ENCODE results near the gene AIMP2. TPM values are rescaled to one million over a fixed set of nuclear protein-coding genes. Genes with fewer than 3 reads are reported as not detected.

Gene AIMP2
- total RNA-seq = 66.6 and 75.5 TPM in 2 replicates

GRCh38 chr7:6008668-6009611, at the start of gene AIMP2, which contains the start of gene PMS2:
Gene AIMP2 (plus strand): TSS chr7:6009272. CDS start chr7:6009364, 92 bp downstream.
Gene PMS2 (minus strand): TSS chr7:6009049. CDS start chr7:6009019, 30 bp downstream.

DNA sequence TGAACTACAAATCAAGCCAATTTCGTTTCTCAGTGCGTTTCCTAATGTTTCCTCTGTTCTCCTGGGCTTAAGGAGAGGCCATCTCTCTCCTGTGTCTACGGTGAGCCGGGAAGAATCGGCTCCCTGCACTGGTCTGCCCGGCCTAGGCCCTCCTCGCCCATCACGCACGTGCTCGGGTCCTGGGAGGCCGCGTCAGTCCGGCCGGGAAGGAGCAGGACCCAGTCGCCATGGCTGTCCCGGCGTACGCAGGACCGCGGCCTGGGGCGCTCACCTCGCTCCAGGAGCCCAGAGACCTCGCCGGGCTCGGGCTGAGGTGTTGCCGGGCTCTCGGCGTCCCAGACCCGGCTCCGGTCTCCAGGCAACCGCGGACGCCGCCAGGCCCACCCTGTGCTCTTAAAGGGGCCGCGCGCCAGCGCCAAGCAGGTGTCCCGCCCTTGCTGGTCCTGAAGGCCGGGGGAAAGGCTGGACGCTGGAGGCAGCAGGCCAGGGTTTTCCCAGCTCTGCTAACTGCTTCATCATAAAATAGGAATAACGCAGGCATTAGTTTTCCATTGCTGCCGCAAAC, 38.6 kb upstream of the AIMP2 start, which contains the start of gene RSPH10B:
RSPH10B (minus strand) TSS at position 343 of the 565 bp plus-strand sequence. CDS start 3,573 bp downstream, outside the sequence.

GRCh38 chr7:6030988-6031387, 21.9 kb downstream of the AIMP2 start, which contains the start of gene ANKRD61:
Gene ANKRD61 (plus strand): TSS chr7:6031376. CDS start chr7:6031376, 0 bp downstream.

Other genes with a start within 250 kb of the AIMP2 start
- gene RNF216, start 227.6 kb upstream of the AIMP2 start, total RNA-seq = 22.2 and 38.1 TPM in 2 replicates
- gene OCM, start 128.5 kb upstream of the AIMP2 start, total RNA-seq = not detected in 2 replicates
- gene CCZ1, start 110.5 kb upstream of the AIMP2 start, total RNA-seq = 62.2 and 79.5 TPM in 2 replicates
- gene RSPH10B, start 38.6 kb upstream of the AIMP2 start, total RNA-seq = 0.43 TPM in 1 of 2 replicates, not detected in the other
- gene PMS2, start 223 bp upstream of the AIMP2 start, total RNA-seq = 33.8 and 34.3 TPM in 2 replicates
- gene ANKRD61, start 22.1 kb downstream of the AIMP2 start, total RNA-seq = under 0.01 and 0.21 TPM in 2 replicates
- 37.3 and 95.1 TPM in 2 replicates for gene EIF2AK1, start 49.9 kb downstream of the AIMP2 start, total RNA-seq
- gene USP42, start 95.7 kb downstream of the AIMP2 start, total RNA-seq = 3.8 and 7.8 TPM in 2 replicates

Measured in nasal cavity respiratory epithelium epithelial cell of viscerocranial mucosa (primary cell).